HEK293T (cell line): ENCODE results near the gene PRRG1.
"Not testable (repeated sequence)": the region's sequence is repeated elsewhere in the genome, so short reads cannot be mapped to it uniquely, and the experiment has no call there.

Experiments
- CTCF ChIA-PET: fragments of 350-600 bp; formaldehyde crosslinking; extraction: SDS; loops from one replicate; lab custom pipeline; 2021; ENCODE audit warnings: antibody characterized with exemption, inconsistent platforms; lab: Yijun Ruan, JAX
- POLR2A ChIA-PET: fragments of 350-600 bp; formaldehyde crosslinking; extraction: SDS; loops from one replicate; lab custom pipeline; 2020; ENCODE audit warnings: antibody characterized with exemption, inconsistent platforms; lab: Yijun Ruan, JAX
- DNase-seq: peaks from one replicate; pipeline ENCODE4 v3.0.0; 2012; ENCODE audit warnings: mixed read lengths; ENCODE audit errors: extremely low spot score
- ARNT ChIP-seq: fragments of 450-650 bp; IDR thresholded peaks from 2 replicates; pipeline ENCODE4 v1.6.1; 2017; ENCODE audit warnings: mild to moderate bottlenecking
- BHLHE40 ChIP-seq: fragments of 450-650 bp; IDR thresholded peaks from 2 replicates; pipeline ENCODE4 v1.6.1; 2016; ENCODE audit warnings: mild to moderate bottlenecking, moderate library complexity, borderline replicate concordance
- CTBP1 ChIP-seq: fragments of 450-650 bp; IDR thresholded peaks from 2 replicates; pipeline ENCODE4 v1.6.1; 2016; ENCODE audit warnings: borderline replicate concordance
- ELF4 ChIP-seq: fragments of 450-650 bp; IDR thresholded peaks from 2 replicates; pipeline ENCODE4 v1.6.1; 2017; ENCODE audit warnings: antibody characterized with exemption
- FOXA1 ChIP-seq: fragments of 450-650 bp; IDR thresholded peaks from 2 replicates; pipeline ENCODE4 v1.6.1; 2016; ENCODE audit warnings: mild to moderate bottlenecking
- FOXK2 ChIP-seq: fragments of 450-650 bp; IDR thresholded peaks from 2 replicates; pipeline ENCODE4 v1.6.1; 2016; ENCODE audit warnings: mild to moderate bottlenecking
- FOXM1 ChIP-seq: fragments of 450-650 bp; IDR thresholded peaks from 2 replicates; pipeline ENCODE4 v1.6.1; 2017; ENCODE audit warnings: mild to moderate bottlenecking, borderline replicate concordance
- HDGF ChIP-seq: fragments of 450-650 bp; IDR thresholded peaks from 2 replicates; pipeline ENCODE4 v1.6.1; 2017; ENCODE audit warnings: antibody characterized with exemption, borderline replicate concordance
- L3MBTL2 ChIP-seq: fragments of 450-650 bp; conservative IDR thresholded peaks from 2 replicates; pipeline ENCODE4 v1.6.1; 2016; ENCODE audit warnings: mild to moderate bottlenecking
- LEF1 ChIP-seq: fragments of 450-650 bp; IDR thresholded peaks from 2 replicates; pipeline ENCODE4 v1.6.1; 2017; ENCODE audit warnings: mild to moderate bottlenecking, borderline replicate concordance
- NFRKB ChIP-seq: fragments of 450-650 bp; IDR thresholded peaks from 2 replicates; pipeline ENCODE4 v1.6.1; 2016; ENCODE audit warnings: mild to moderate bottlenecking, moderate library complexity
- SP1 ChIP-seq: fragments of 450-650 bp; IDR thresholded peaks from 2 replicates; pipeline ENCODE4 v1.6.1; 2017
- SUZ12 ChIP-seq: fragments of 450-650 bp; IDR thresholded peaks from 2 replicates; pipeline ENCODE4 v1.6.1; 2016; ENCODE audit warnings: mild to moderate bottlenecking
- TARDBP ChIP-seq: fragments of 450-650 bp; IDR thresholded peaks from 2 replicates; pipeline ENCODE4 v1.6.1; 2016
- ZNF384 ChIP-seq: fragments of 450-650 bp; IDR thresholded peaks from 2 replicates; pipeline ENCODE4 v1.6.1; 2016
- TF ChIP-seq, protein P1 (sequence below): fragments of 450-650 bp; IDR thresholded peaks from 2 replicates; pipeline ENCODE4 v1.6.1; 2016

PRRG1 gene

DNA sequence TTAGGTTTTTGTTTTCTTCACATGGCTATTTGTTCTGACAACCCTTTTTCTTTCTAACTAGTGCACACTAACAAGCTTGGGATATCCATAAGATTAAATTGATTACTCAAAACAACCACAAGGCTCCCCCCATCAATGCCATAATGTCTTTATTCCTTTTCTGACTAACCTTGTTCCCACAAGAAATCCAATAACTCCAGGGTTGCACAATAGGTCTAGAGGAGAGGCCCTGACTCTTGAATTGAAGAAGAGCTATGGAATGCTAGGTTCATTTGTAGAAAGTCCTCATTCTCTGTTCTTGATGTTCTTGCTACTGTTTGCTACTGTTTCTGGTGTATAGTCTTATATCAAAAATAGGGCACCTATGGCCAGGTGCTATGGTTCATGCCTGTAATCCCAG is 71.0 kb downstream of the PRRG1 start:
- no peak for TF ChIP-seq ELF4
- TF ChIP-seq ZNF384: no peak
- no peak for TF ChIP-seq SUZ12
- TF ChIP-seq FOXM1: no peak
- no peak for TF ChIP-seq LEF1
- TF ChIP-seq, protein P1, sequence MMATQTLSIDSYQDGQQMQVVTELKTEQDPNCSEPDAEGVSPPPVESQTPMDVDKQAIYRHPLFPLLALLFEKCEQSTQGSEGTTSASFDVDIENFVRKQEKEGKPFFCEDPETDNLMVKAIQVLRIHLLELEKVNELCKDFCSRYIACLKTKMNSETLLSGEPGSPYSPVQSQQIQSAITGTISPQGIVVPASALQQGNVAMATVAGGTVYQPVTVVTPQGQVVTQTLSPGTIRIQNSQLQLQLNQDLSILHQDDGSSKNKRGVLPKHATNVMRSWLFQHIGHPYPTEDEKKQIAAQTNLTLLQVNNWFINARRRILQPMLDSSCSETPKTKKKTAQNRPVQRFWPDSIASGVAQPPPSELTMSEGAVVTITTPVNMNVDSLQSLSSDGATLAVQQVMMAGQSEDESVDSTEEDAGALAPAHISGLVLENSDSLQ: no peak
- TF ChIP-seq ARNT: no peak
- TF ChIP-seq FOXA1: no peak
- CTCF ChIA-PET: no interaction called here
- POLR2A ChIA-PET: no interaction called here
- no peak for DNase-seq

DNA sequence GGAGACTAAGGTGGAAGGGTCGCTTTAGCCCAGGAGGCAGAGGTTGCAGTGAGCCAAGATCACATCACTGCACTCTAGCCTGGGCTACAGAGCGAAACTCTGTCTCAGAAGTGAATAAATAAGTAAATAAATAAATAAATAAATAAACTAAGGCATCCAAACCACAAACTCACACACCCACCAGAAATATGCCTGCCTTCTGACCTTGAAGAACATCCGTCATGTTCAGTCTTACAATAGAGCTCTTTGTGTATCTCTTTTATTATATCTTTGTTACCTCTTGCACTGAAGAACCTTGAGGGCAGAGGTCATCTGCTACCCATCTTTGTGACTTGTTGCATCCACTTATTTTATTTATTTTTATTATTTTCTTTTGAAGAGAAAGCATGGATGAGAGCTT is 71.6 kb downstream of the PRRG1 start:
- ChIA-PET POLR2A (no interaction called here), CTCF (no interaction called here)
- TF ChIP-seq ARNT: no peak
- no peak for TF ChIP-seq BHLHE40
- TF ChIP-seq TARDBP: no peak
- no peak for TF ChIP-seq SUZ12
- TF ChIP-seq LEF1: no peak
- TF ChIP-seq L3MBTL2: no peak
- no peak for DNase-seq

DNA sequence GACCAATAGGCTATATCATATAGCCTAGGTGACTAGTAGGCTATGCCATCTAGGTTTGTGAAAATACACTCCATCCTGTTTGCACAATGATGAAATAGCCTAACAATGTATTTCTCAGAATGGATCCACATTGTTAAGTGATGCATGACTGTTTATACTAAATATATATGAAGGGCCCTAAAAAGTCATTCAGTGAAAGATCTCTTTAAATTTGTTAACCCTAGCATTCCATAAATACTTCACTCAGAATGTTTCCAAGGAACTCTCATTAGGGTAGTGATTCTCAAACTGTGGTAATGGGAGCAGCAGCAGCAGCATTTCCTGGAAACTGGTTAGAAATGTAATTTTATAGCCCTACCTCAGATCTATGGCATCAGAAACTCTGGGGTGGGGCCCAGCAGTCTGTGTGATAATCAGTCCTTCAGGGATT is 74.9 kb downstream of the PRRG1 start:
- ChIA-PET CTCF (no interaction called here), POLR2A (no interaction called here)
- DNase-seq: no peak
- TF ChIP-seq BHLHE40 (no peak), LEF1 (no peak), FOXK2 (no peak), FOXA1 (no peak), SP1 (no peak), HDGF (no peak), SUZ12 (no peak), CTBP1 (no peak), TARDBP (no peak), ELF4 (no peak), L3MBTL2 (no peak), FOXM1 (no peak), NFRKB (no peak), ARNT (no peak), ZNF384 (no peak)
- TF ChIP-seq, protein P1: no peak

DNA sequence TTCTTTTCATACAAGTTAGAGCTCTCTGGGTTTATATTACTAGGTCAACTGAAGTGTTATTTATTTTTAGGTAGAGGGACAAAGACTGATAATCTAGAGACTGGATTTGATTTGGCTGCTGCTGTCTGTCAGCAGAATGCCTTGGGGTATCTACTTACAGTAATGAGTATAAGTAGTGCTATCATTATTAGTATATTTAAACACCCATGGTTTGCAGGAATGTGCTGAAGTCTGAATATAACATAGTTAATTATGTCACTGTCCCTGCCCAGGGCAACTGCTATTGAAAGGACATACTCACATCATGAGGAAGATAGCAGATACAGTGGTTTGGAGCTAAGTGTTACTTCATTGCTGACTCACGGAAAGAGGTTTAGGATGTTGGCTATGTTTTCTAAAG is 76.2 kb downstream of the PRRG1 start:
- ChIA-PET POLR2A (interaction anchor here (0.5 kb wide), 1 partner anchor 32 kb away, joined by 3 read pairs; no protein-coding TSS in a partner anchor), CTCF (no interaction called here)
- TF ChIP-seq SP1 (no peak), BHLHE40 (no peak), FOXM1 (no peak), L3MBTL2 (no peak), ELF4 (no peak), LEF1 (no peak), HDGF (no peak), FOXA1 (no peak), TARDBP (no peak), CTBP1 (no peak), ARNT (no peak), SUZ12 (no peak), NFRKB (no peak)
- DNase-seq: no peak

DNA sequence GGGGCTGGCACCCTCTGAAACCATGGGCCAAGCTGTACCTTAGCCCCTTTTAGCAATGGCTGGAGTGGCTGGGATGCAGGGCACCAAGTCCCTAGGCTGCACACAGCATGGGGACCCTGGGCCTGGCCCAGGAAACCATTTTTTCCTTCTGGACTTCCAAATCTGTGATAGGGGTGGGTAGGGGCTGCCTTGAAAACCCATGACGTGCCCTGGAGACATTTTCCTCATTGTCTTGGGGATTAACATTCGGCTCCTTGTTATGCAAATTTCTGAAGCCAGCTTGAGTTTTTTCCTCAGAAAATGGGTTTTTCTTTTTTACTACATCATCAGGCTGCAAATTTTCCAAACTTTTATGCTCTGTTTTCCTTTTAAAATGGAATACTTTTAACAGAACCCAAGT is 79.8 kb downstream of the PRRG1 start:
- DNase-seq, POLR2A ChIA-PET, CTCF ChIA-PET: not testable (repeated sequence)

DNA sequence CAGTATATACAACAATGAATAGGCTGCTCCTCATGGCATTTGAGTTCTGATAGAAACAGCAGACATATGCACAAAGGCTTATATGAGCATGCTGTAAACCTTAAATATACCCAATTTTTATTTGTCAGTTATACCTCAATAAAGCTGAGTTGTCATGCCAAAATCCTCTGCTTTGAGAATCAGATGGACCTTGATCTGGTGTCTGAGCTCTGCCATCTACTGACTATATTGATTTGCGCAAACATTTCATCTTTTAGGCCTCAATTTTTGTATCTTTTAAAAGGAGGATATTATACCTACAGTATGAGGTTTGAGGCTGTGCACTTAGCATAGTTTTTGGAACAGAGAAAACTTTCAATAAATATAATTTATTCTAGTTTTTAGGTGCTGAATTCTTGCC is 85.2 kb downstream of the PRRG1 start:
- no peak for DNase-seq
- ChIA-PET POLR2A (no interaction called here), CTCF (no interaction called here)

DNA sequence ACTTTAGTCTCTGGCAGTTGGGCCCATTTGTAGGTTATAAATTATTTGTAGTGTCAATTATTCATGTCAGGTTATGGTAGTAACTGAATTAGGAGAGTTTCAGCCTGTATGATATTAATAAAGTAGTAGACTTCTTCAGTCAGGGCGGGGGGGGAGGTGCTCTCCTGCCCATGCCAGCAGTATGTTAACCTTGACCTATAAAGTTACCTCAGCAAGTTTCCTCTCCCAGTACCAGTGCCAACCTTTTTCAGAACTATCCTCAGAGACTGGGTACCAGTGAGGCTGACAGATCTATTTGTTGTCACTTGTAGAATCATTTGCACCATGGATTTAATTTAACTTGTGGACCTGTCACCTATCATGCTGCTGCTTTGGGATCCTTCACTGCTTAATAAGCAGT is 88.0 kb downstream of the PRRG1 start:
- TF ChIP-seq L3MBTL2 (no peak), SUZ12 (no peak), ELF4 (no peak), BHLHE40 (no peak), NFRKB (no peak), TARDBP (no peak), FOXA1 (no peak), ARNT (no peak), HDGF (no peak), LEF1 (no peak)
- TF ChIP-seq, protein P1: no peak
- ChIA-PET POLR2A (no interaction called here), CTCF (no interaction called here)
- no peak for DNase-seq

More for the DNA sequence above, 85.2 kb downstream of the PRRG1 start:
- TF ChIP-seq CTBP1 (no peak), NFRKB (no peak), FOXK2 (no peak), FOXM1 (no peak), ELF4 (no peak), TARDBP (no peak), HDGF (no peak), SP1 (no peak), L3MBTL2 (no peak), FOXA1 (no peak), SUZ12 (no peak), ARNT (no peak), BHLHE40 (no peak), ZNF384 (no peak), LEF1 (no peak)
- TF ChIP-seq, protein P1: no peak
